Common myeloid progenitor, CD34-positive (primary cell): ENCODE results near the gene ANAPC4.

Experiments
- CTCF ChIA-PET: fragments of 350-600 bp; sonication (Branson Sonifier 250); formaldehyde crosslinking; loops from one replicate; lab custom pipeline; 2021; ENCODE audit warnings: antibody characterized with exemption; lab: Charles Lee
- POLR2A ChIA-PET: fragments of 350-600 bp; sonication (Branson Sonifier 250); formaldehyde crosslinking; loops from one replicate; lab custom pipeline; 2021; ENCODE audit warnings: antibody characterized with exemption; lab: Charles Lee
- DNase-seq, 3 donors: peaks; one replicate each; pipeline versions ENCODE4 v3.0.0 to v3.0.0-alpha.2; 2013
- H3K27ac ChIP-seq, 2 experiments: 1 replicate in 1 of 2; 2 replicates in 1 of 2; pipeline ENCODE4 v1.7.0; 2013; ENCODE audit warnings: inconsistent platforms in 2 of 2, low read length in 2 of 2, mild to moderate bottlenecking in 2 of 2, low read depth in 1 of 2, moderate library complexity in 1 of 2; ENCODE audit not compliant: severe bottlenecking in 2 of 2, insufficient read depth in 1 of 2, poor library complexity in 1 of 2
- H3K27me3 ChIP-seq, 5 experiments: replicated peaks in 2 of 5; 1 replicate in 3 of 5; 2 replicates in 2 of 5; pipeline versions ENCODE4 v1.6.1 to v1.7.0; 2013; ENCODE audit warnings: low read length in 4 of 5, mild to moderate bottlenecking in 2 of 5, moderate library complexity in 2 of 5, inconsistent platforms in 1 of 5; ENCODE audit not compliant: insufficient read depth in 5 of 5, control insufficient read depth in 4 of 5
- H3K36me3 ChIP-seq, 4 experiments: 1 replicate in 2 of 4; 2 replicates in 2 of 4; pipeline versions ENCODE4 v1.6.1 to v1.7.0; 2013; ENCODE audit warnings: low read length in 3 of 4, control low read depth in 1 of 4, mild to moderate bottlenecking in 1 of 4; ENCODE audit not compliant: control insufficient read depth in 4 of 4, insufficient read depth in 4 of 4
- H3K4me1 ChIP-seq, 4 experiments: 1 replicate in 3 of 4; 2 replicates in 1 of 4; pipeline versions ENCODE4 v1.6.1 to v1.7.1; 2013; ENCODE audit warnings: low read length in 3 of 4, mild to moderate bottlenecking in 3 of 4, control low read depth in 1 of 4, inconsistent platforms in 1 of 4, moderate library complexity in 1 of 4; ENCODE audit not compliant: control insufficient read depth in 4 of 4, insufficient read depth in 4 of 4; ENCODE audit errors: control extremely low read depth in 1 of 4
- H3K4me3 ChIP-seq, 7 experiments: 1 replicate in 4 of 7; 2 replicates in 3 of 7; pipeline versions ENCODE4 v1.5.1 to v1.7.0; 2013; ENCODE audit warnings: mild to moderate bottlenecking in 7 of 7, low read length in 6 of 7, moderate library complexity in 6 of 7, inconsistent platforms in 2 of 7, low read depth in 2 of 7, control low read depth in 1 of 7; ENCODE audit not compliant: insufficient read depth in 4 of 7, control insufficient read depth in 1 of 7; ENCODE audit errors: extremely low read depth in 1 of 7
- H3K9me3 ChIP-seq, 5 experiments: 1 replicate in 4 of 5; 2 replicates in 1 of 5; pipeline versions ENCODE4 v1.6.1 to v1.7.1; 2013; ENCODE audit warnings: low read length in 4 of 5, mild to moderate bottlenecking in 2 of 5, inconsistent platforms in 1 of 5, low read depth in 1 of 5, moderate library complexity in 1 of 5; ENCODE audit not compliant: control insufficient read depth in 4 of 5, insufficient read depth in 2 of 5; ENCODE audit errors: control extremely low read depth in 1 of 5
- WGBS: methylation state at CpG from one replicate; pipeline ENCODE4 v1.1.5; 2013; ENCODE audit not compliant: insufficient coverage; 5-methylcytosine and 5-hydroxymethylcytosine counted together

The ANAPC4 gene

DNA sequence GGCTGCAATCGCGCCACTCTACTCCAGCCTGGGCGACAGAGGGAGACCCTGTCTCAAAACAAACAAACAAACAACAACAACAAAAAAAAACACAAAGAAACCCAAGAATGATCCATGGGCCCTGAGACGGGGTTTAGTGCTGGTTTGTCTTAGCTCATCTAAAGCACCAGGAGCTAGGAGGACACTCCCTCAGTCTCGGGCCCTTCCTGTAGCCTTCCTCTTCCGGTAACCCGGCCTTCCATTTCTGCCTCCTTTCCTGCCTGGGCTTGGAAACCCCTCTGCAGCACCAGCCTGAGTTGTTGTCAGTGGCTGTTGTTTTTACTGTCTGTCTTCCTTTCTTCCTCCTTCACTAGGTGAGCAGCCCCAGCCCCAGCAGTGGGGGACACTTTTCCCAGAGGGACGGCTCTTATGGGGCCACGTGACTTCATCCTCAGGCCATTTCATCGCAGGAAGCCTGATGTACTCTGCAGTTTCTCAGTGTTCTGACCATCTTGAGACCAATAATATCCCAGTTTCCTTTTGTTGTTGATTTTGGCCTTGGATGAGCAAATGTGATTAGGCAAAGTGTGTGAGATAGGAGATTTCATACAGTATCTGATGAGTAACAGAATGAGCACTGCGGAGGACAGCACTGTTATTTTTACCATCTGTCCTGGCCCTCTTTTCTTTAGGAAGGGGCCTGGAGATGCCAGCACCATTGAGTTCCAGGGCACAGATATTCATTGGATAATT is 90.1 kb downstream of the ANAPC4 start:
- DNase-seq, result no peak
- Histone ChIP-seq H3K4me3 (no peak overlapping the region), H3K27ac (no peak overlapping the region), H3K9me3 (peaks cover 0 to 2% (median 0%) of the 10 kb centered on the region in 5 experiments), H3K4me1 (no peaks in the 10 kb centered on the region), H3K36me3 (no peaks in the 10 kb centered on the region), H3K27me3 (no peaks in the 10 kb centered on the region)
- 95% methylated on average over 7 of the region's 11 CpGs for WGBS
- ChIA-PET CTCF (interaction anchor here (0.8 kb wide), 1 partner anchor 27 kb away, joined by 3 read pairs; no protein-coding TSS in a partner anchor), POLR2A (interaction anchor here (0.6 kb wide), 1 partner anchor 736 kb away, joined by 3 read pairs; no protein-coding TSS in a partner anchor)

DNA sequence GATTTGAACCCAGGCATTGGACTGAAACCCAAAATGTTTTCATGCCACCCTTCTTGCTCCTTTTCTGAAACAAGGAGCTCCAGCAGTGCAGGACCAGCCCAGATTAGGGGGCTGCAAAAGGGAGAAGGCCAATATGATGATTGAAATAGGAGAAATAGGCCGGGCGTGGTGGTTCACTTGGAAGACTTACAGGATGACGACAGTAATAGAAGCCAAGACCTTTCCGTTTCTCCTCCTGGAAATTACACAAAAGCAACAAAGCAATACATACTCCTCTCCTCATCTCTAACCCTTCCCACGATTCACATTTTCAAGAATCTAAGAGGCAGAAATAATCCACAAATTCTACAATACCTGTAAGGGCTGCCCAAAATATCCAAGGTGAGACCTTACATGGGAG is 90.8 kb downstream of the ANAPC4 start:
- POLR2A ChIA-PET, result no interaction called here
- CTCF ChIA-PET, result no interaction called here
- no peak for DNase-seq
- H3K27me3 ChIP-seq, result no peaks in the 10 kb centered on the region
- peaks cover 0 to 2% (median 0%) of the 10 kb centered on the region in 5 experiments for H3K9me3 ChIP-seq
- H3K4me3 ChIP-seq, result no peak overlapping the region
- 91% methylated on average over 5 of the region's 5 CpGs for WGBS
- H3K27ac ChIP-seq, result no peak overlapping the region
- no peaks in the 10 kb centered on the region for H3K4me1 ChIP-seq
- H3K36me3 ChIP-seq, result no peaks in the 10 kb centered on the region
